Posterior cingulate gyrus (tissue), 11 donors: ENCODE data around the gene GALNT11.
A peak's percentile ranks its signal among the peaks of the same experiment; 100 is the strongest.

ENCODE experiments used
- DNase-seq, 10 donors: peaks; one replicate each; pipeline versions ENCODE4 v3.0.0 to v3.0.0-alpha.2; 2020 to 2021; ENCODE audit warnings: mixed read lengths in 3 of 10
- intact Hi-C: fragments of 100-400 bp; cut with DNase I; formaldehyde crosslinking; loops from one replicate; pipeline ENCODE4 v1.15.1; 2023

Gene GALNT11

GRCh38 chr7:152137476-152138025 is 112.1 kb downstream of the GALNT11 start:
- peak in 1 of 10 donors; percentile 69 for DNase-seq
- intact Hi-C loops, result no loop called here

GRCh38 chr7:152140067-152140466 is 114.6 kb downstream of the GALNT11 start:
- DNase-seq, result no peak
- intact Hi-C loops, result no loop called here

GRCh38 chr7:152140560-152140959 is 115.1 kb downstream of the GALNT11 start:
- DNase-seq, result no peak
- intact Hi-C loops, result no loop called here

GRCh38 chr7:152142976-152143595 is 117.6 kb downstream of the GALNT11 start:
- intact Hi-C loops, result no loop called here
- no peak for DNase-seq

- no peak for DNase-seq
Measured at GRCh38 chr7:152144557-152145245, 119.2 kb downstream of the GALNT11 start.

GRCh38 chr7:152145853-152146466 is 120.5 kb downstream of the GALNT11 start:
- DNase-seq, result peak in 1 of 10 donors; percentile 23
- intact Hi-C loops, result no loop called here

More at GRCh38 chr7:152144557-152145245, 119.2 kb downstream of the GALNT11 start:
- intact Hi-C loops, result no loop called here

GRCh38 chr7:152148706-152149105 is 123.2 kb downstream of the GALNT11 start:
- intact Hi-C loops, result no loop called here

GRCh38 chr7:152149363-152149762 is 123.9 kb downstream of the GALNT11 start:
- DNase-seq, result no peak
- intact Hi-C loops, result no loop called here

More at GRCh38 chr7:152148706-152149105, 123.2 kb downstream of the GALNT11 start:
- DNase-seq, result no peak

- DNase-seq, result no peak
- intact Hi-C loops, result no loop called here
Measured at GRCh38 chr7:152152267-152152666, 126.8 kb downstream of the GALNT11 start.

- intact Hi-C loops, result no loop called here
- no peak for DNase-seq
Measured at GRCh38 chr7:152158801-152159587, 133.5 kb downstream of the GALNT11 start.

GRCh38 chr7:152161171-152161570 is 135.7 kb downstream of the GALNT11 start:
- DNase-seq, result no peak
- intact Hi-C loops, result no loop called here

- no peak for DNase-seq
- intact Hi-C loops, result no loop called here
Measured at GRCh38 chr7:152162287-152162686, 136.8 kb downstream of the GALNT11 start.
